HG03066 (cell line): Measurements from ENCODE around the gene TRABD.

ENCODE experiments used
- ATAC-seq: cut with Tn5 transposase; IDR thresholded peaks from one replicate; pipeline ENCODE4 v1.9.1; 2021; ENCODE audit warnings: low read depth; ENCODE audit not compliant: unreplicated experiment

Gene TRABD

DNA sequence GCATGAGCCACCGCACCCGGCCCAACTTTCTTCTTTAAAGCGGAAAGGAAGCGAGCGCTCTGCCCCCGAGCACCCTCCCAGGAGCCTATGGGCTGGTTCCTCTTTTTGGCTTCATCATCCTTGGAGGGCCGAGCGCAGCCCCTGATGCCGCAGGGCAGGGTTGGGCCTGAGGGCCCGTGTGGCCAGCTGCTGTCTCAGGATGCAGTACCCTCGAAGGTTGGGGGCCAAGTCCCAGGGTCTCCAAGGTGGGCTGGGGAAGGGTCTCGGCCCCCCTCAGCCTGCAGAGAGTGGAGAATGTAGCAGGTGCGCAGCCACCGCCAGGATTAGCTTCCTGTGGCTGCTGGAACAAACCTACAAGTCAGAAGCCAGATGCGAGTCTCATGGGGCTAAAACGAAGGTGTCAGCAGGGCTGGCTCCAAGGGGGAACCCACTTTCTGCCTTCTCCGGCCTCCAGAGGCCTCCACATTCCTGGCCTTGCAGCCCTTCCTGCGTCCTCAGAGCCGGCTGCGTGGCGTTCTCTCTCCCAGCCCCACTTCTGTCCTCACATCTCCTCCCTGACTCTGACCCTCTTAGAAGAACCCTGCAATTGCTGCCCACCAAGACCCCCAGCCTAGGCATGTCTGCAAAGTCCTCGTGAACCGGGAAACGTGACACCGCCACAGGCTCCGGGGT is 12.3 kb upstream of the TRABD start:
- no peak for ATAC-seq

DNA sequence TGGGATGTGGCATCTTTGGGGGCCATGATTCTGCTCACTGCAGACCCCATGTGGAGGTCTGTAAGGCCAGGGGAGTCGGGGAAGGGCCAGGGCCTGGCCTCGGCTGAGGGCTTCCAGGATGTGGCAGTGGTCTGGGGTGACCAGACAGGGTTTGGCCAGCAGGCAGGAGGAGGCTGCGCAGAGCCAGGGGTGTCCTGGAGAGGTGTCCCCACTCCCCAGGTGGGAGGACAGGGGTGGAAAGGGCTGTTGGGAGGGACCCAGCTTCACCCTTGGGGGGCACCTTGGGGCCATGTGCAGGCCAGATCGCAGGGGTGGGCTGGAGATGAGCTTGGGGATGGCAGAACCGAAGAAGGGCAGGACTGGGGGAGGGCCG is 11.7 kb upstream of the TRABD start:
- no peak for ATAC-seq

DNA sequence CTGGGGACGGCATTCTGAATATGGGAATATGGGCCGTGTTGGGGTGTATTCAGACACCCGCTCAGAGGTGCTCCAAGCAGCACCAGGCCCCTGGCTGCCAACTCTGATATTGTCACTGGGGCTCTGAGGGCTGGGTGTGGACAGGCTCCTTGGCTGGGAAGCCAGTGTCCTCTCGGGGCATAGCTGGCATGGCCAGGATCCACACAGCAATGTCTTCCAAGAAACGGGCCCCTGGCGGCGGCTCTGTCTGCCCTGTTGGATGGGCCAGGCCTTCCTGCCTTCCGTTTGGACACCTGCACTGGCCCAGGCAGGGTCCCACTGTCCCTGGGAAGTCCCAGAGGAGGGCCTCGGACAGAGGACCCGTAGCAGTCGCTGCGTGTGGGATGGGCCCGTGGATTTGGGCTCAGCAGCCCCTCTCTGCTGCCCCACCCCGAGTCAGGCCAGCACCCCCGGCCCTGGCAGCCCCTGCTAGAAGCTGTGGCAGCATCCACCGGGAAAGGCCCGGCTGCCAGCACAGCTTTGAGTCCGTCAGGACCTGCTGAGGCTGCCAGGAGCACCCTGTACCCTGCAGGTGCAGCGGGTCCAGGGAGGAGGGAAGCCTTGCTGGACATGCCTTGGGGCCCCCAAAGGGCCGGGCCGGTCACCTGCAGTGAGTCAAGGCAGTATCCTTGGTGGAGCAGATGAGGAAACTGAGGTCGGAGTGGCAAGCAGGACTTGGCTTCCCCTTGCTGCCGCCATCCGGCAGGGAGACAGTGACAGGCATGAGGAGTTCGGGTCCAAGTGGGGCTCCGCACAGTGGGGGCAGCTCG is 11.1 kb upstream of the TRABD start:
- no peak for ATAC-seq

DNA sequence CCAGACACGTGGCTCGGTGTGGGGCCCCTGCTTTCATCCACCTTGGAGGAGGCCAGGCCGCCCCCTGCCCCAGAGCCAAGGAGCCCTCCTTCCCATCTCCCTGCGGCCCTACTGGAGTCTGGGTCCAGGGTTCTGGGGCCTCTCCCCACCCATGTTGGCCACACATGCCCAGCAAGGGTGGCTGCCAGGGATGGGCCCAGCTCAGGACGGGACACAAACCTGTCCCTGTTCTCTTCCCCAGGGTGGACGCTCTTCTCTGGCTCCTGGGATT is 10.6 kb upstream of the TRABD start:
- ATAC-seq = no peak

DNA sequence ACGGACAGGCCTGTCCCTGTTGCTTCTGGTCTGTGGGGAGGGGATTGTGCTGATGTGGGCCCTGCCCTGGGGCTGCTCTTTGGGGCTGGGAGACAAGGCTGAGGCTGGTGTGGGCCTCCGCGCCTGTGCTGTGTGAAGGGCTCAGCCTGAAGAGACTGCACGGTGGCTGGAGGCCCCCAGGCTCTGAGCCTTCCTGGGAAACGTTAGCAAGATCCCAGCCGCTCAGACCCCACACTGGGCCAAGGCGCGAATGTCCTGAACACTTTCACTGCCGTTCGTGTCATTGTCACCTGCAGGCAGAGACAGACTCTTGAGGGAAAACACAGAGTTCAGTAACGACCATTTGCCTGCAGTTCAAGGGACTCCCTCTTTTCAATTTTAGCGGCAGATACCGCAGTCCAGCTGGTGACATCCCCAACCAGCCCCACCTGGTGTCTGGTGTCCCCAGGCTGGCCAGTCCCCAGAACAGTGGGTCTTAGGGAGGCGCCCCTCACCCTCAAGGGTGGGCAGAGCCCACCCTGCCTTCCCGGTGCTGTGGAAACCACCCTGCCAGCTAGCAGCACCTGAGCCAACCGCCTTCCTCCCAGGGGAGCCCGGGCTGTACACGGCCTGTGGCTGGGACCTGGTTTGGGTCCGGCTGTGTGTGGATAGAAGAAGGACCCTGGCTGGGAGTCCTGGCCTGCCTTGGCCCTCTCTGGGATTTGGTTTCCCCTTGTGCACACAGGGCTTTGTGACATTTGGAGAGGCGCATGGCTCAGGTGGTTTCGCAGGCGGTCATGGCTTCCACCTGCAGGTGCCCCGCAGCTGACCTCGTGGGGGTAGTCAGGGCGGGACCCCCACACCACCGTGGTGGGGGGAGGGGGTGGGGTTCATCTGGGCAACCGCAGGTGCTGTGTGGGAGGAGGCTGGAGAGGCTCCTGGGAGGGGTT is 9.5 kb upstream of the TRABD start:
- ATAC-seq = no peak

DNA sequence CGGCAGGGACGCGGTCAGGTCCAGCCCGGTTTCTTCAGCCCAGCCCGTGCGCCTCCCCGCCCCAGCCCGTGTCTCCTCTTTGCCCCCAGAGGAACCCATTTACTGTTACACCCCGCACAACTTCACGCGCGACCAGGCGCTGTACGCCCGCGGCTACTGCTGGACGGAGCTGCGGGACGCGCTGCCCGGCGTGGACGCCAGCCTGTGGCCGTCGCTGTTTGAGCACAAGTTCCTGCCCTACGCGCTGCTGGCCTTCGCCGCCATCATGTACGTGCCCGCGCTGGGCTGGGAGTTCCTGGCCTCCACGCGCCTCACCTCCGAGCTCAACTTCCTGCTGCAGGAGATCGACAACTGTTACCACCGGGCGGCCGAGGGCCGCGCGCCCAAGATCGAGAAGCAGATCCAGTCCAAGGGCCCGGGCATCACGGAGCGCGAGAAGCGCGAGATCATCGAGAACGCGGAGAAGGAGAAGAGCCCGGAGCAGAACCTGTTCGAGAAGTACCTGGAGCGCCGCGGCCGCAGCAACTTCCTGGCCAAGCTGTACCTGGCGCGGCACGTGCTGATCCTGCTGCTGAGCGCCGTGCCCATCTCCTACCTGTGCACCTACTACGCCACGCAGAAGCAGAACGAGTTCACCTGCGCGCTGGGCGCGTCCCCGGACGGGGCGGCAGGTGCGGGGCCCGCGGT is 8.7 kb upstream of the TRABD start:
- no peak for ATAC-seq

DNA sequence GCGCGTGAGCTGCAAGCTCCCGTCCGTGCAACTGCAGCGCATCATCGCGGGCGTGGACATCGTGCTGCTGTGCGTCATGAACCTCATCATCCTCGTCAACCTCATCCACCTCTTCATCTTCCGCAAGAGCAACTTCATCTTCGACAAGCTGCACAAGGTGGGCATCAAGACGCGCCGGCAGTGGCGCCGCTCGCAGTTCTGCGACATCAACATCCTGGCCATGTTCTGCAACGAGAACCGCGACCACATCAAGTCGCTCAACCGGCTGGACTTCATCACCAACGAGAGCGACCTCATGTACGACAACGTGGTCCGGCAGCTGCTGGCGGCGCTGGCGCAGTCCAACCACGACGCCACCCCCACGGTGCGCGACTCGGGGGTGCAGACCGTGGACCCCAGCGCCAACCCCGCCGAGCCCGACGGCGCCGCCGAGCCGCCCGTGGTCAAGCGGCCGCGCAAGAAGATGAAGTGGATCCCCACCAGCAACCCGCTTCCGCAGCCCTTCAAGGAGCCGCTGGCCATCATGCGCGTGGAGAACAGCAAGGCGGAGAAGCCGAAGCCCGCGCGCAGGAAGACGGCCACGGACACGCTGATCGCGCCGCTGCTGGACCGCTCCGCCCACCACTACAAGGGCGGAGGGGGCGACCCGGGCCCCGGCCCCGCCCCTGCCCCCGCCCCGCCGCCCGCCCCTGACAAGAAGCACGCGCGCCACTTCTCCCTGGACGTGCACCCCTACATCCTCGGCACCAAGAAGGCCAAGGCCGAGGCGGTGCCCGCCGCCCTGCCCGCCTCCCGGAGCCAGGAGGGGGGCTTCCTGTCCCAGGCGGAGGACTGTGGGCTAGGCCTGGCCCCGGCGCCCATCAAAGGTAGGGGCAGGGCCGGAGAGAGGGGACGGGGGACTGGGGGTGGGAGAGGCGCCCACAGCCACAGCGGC is 7.9 kb upstream of the TRABD start:
- no peak for ATAC-seq

DNA sequence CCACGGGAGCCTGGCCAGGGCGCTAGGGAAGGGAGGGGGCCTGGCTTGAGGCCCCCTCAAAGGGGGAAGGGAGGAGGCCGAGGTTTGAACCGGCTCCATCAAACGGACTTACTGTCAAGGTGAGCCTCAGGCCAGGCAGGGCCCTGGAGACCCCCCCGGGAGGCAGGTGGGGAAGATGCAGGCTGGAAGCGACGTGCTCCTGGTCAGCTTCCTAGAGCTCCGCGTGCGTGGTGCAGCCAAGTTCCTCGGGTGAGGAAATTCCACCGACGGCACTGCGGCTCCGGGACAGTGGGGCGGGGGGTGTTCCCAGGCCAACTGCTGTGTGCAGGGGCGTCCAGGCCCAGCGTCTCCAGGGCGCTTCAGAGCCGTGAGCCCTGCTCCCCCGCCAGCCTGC is 7.2 kb upstream of the TRABD start:
- no peak for ATAC-seq

DNA sequence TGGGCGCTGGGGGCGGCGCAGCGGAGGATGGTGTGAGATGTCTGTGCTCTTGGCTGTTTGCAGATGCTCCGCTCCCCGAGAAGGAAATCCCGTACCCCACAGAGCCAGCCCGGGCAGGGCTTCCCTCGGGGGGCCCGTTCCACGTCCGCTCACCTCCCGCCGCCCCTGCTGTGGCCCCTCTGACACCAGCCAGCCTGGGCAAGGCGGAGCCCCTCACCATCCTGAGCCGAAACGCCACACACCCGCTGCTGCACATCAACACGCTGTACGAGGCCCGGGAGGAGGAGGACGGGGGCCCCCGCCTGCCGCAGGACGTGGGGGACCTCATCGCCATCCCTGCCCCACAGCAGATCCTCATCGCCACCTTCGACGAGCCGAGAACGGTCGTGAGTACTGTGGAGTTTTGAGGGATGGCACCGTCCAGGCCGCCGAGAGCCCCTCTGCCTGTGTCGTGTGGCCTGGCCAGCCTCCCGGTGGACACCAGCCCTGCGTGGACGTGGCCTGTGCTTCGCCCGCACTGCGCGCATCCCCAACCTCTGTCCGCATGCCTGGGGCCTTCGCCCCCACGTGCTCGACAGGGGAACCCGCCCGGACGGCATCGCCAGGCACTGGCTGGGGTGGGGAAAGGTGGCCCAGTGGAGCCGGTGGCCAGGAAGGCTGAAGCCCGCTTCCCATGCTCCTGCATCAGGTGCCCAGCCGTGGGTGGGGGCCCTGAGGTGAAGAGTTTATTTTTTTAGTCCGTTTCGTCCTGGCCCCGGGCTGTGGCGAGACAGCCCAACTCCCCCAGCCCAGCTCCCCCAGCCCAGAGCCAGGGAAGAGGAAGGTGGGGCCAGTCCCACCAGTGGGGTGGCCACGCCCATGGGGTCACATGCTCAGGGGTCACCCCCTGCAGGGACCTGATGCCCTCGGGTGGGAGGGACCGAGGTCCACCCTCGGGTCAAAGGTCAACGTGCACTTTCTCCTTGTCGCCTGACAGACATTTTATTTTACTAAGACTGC is 6.5 kb upstream of the TRABD start:
- ATAC-seq = no peak

DNA sequence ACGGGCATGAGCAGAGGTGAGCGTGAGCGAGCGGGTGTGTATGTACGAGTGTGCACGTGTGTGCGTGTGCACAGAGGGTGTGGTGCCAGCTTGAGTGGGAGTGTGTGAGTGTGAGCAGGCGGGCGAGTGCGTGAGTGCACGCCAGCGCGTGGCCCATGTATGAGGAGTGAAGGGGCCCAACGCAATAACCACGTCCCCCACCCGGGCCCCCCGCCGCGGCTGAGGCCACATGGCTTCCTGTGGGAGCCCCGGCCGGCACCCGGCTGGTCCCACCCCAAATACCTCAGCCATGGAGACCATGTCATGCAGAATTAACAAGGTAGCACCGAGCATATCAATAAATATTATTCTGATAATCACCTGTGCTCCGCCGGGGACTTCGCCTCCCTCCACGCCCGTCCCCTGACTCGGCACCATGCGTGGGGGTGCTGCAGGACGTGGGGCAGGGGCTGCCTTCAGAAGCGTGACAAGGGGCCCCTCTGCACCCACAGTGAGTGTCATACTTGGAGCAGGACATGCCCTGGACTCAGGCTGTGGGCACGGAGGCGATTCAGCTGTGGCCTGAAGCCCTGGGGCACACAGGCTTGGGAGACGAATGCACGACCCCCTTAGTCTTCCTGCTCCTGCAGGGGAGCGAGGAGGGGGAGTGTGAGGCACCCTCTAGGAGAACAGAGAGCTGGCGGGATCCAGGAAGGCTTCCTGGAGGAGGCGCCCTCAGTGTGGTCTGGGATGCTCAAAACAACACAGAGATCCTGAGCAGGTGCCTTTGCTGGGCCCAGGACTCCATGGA is 5.6 kb upstream of the TRABD start:
- ATAC-seq = no peak

DNA sequence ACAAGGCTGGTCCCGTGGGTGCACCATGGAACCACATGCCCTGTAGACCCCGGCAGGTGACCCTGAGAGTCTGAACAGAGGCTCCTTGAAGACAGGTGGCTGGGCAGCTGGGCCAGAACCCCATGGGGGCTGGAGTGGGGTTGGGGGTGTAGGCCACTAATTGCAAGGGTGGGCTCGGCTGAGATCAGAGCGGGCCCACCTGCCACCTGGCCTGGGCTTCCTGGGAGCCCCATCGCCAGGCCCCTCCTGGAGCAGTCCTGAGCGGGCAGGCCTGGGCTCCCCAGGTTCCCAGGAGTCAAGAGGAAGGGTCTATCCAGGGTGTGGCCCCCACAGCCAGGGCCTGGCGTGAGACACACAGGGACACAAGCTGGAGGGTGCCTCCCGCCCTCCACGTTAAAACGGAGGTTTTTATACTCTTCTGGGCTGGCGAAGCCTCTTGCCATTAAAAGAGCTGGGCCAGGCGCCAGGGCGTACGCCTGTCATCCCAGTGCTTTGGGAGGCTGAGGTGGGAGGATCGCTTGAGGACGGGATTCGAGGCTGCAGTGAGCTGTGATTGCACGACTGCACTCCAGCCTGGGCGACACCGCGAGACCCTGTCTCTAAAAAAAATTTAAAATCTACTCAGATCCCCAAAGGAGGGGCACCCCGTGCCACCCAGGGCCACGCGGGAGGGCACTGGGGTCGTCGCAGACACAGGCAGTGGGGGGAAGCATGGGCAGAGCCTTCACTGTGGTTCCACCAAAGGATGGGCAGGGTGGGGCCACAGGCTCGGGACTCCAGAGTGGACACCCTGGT is 4.8 kb upstream of the TRABD start:
- no peak for ATAC-seq

DNA sequence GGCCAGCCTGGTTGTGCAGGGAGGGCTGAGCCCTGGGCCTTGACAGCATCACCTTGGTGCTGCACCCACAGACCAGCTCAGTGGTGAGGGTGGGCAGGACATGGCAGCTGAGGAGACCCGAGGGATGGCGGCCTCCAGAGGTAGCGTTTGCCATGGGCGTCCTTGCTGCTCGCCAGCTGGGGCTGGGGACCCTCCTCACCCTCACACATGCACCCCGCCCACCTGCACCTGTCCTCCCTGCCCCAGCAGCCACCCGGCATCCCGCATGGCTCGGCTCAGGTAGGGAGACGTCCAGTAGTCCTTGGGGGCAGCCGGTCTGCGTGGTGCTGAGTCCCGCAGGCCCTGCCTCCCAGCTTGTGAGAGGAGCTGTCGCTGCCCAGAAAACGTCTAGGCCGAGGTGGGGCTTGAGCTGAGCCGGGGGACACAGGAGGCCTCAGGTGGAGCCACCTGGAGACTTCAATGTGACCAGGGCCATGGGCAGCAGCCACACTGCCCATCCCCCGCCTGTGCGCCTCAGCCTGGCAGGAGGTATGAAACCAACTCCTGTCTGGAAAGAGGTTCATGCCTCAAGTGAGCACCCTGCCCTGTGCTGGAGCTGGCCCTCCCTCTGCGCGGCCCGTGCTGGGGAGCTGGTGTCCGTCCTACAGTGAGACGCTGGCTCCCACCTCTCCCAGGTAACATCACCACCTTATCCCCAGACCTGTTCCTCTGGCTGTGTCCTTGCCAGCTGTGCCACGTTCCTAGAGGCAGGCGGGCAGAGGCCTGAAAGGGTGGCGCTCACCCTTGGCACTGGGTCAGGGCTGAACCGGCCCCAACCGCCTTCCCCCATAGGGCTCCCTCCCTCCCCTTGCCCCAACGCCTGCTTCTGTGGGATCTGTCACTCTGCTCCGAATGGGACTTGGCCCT is 3.3 kb upstream of the TRABD start:
- ATAC-seq = no peak

DNA sequence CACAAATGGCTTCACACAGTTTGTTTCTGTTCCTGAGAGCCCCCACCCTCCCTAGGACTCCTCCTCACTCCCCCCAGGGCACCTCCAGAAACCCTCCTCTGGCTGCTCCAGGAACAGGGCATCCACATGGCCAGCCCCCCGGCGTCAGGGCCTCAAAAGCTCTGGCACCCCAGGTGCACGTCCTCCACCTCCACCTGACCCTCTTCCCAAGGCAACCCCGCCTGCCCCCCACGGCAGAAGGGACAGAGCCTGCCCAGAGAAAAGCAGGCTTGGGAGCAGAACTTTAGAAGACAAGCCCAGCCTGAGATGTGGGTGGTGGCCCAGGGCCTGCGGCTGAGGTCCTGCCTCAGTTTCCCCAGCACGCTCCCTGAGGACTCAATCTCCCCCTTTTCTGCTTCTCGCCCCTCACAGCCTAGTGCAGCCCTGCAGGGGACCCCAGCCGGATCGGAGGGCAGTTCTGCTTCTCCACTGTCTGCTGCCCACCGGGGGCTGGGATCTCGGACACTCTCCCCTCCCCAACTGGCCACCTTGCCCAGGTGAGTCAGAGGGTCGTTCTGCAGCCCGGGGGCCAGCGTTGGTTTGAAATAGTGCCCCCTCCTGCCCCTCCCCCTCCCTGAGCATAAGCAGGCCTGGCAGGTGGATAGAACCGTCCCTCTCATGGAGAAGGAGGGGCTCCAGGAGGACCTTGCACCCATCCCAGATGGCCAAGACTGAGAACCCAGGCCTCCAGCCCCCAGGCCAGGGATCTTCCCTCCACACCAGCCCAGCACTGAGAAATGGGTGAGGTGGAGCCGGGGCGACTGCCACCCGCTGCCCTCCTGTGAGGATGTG is 2.4 kb upstream of the TRABD start:
- no peak for ATAC-seq

DNA sequence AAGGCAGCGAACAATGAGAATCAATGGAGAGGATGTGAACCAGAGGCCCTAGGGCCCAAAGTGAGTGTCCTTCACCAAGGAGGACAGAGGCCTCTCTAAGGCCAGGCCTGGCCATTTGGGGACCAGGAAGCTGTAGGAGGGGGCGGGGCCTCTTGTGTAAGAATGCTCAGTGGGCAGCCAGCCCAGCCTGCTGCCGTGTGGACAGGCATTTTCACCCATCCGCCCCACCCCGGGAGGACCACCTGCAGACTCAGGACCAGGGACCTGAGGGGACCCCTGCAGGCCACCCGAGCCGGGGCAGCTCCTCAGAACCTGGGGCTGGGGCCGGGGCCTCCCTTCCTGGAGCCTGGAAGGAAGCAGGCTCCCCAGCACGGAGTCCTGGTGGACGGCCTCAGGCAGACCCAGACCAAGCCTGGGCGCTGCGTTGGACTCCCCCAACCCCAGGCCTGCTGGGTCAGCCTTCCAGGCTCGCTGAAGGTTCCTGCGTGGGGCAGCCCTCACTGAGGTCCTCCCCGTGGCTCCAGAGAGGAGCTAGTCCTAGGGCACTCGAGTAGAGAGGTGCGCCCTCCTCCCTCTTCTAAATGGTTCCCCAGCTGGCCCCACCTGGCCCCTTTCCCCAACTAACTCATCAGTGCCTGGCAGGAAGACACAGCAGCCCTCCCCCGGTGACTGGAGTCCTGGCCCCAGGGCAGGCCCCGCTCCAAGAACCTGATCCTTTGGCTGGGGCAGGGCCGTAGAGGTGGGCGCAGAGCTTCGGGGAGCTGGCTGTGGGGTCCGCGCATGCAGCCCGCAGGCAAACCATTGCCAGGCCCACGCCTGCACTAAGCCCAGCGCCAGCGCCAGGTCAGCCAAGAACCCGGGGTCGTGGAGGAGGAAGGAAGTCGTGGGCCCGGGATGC is 1.5 kb upstream of the TRABD start:
- ATAC-seq = no peak
